Measurements from ENCODE around the gene CLTRN.

Gene CLTRN

DNA sequence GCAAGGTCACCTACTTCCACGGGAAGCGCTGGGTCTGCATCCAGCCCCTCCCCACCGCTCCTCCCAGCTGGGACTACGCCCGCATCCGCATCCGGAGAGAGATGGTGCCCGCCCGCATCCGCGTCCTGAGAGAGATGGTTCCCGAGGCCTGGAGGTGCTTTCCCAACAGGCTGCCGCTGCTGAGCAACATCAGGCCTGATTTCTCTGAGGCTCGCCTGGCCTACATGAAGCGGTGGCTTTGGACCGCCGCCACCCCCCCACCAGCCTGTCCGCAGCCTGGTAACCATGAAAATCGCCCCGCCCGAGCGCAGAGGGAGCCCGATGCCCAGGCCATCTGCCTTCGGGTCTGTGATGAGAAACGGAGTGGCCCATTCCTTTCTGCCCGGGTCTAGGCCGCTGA is 18.1 kb downstream of the CLTRN start:
- DNase-seq = no peak

- DNase-seq = no peak
Measured at GRCh38 chrX:15646031-15646430, 18.6 kb downstream of the CLTRN start.

GRCh38 chrX:15645266-15645665 is 19.3 kb downstream of the CLTRN start:
- DNase-seq = no peak

- DNase-seq = no peak
Measured at GRCh38 chrX:15644560-15644872, 20.1 kb downstream of the CLTRN start.

- no peak for DNase-seq
Measured at GRCh38 chrX:15643786-15644559, 20.6 kb downstream of the CLTRN start.

- no peak for DNase-seq
Measured at GRCh38 chrX:15631637-15632036, 33.0 kb downstream of the CLTRN start.

DNA sequence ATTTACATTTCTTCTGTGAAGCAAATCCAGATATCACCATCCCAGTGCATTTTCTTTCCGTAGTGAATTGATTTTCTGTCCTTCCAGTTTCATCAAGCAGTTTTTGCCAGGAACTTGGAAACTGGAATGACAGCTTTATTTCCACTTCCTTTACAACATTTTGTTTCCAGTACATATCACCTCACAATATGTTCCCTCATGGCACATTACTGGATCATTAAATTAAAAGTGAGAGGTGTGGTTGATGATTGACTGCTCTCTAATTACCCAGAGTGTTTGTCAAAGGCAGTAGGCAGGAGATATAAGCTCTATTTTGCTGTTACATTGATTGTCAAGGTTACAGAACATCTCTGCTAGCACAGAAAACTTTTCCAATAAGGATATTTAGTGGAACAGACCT is 41.6 kb downstream of the CLTRN start:
- DNase-seq = no peak

- no peak for DNase-seq
Measured at GRCh38 chrX:15619053-15619755, 45.4 kb downstream of the CLTRN start.

DNA sequence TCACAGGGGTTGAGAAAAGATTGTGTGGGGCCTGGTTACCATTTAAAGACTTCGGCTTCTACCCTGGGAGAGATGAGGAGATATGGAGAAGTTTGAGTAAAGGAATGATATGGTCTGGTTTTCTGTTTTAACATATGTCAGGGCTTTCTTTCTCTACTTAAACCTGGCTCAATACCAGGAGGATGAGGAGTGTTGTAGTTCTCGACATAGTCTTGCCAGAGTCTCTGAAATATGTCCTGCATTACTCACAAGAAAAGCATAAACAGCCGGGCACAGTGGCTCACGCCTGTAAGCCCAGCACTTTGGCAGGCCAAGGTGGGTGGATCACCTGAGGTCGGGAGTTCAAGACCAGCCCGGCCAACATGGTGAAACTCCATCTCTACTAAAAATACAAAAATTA is 47.5 kb downstream of the CLTRN start:
- DNase-seq = no peak

GRCh38 chrX:15616531-15616930 is 48.1 kb downstream of the CLTRN start:
- no peak for DNase-seq

DNA sequence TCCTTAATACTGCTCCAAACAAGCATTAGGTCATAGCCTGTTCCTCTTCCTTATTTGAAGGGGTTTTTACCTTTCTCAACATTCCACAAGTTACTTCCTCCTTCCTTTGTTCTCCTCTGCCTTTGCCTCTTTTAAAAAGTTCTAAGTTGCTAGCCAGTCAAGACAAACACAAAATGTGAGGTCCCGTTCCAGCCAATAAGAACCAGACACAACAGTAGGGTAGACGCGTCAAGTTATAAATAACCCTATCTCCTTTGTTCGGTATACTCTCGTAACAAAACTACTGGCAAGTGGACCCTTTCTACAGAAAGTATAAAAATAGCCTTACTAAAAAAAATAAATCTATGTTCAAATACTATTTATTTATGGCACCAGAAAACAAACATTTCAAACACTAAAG is 57.5 kb downstream of the CLTRN start:
- no peak for DNase-seq

DNA sequence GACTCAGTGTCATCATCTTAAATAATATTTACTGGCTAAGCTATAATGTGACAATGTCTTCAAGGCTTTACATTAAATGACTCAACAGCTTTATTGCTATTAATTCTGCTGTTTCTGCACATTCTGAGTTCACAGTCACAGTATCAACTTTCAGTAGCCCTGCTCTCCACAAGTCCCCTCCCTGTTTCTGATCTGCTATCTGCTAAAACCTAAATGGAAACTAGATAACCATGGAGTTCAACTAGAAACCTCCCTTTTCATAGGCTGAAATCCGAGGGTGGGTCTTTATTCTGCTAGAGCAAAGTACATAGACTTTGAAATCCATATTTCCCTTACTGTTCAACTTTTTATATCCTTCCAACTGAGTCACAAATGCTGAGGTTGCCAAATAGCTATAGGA is 58.5 kb downstream of the CLTRN start:
- DNase-seq = no peak

- DNase-seq = no peak
Measured at GRCh38 chrX:15605226-15605625, 59.4 kb downstream of the CLTRN start.

DNA sequence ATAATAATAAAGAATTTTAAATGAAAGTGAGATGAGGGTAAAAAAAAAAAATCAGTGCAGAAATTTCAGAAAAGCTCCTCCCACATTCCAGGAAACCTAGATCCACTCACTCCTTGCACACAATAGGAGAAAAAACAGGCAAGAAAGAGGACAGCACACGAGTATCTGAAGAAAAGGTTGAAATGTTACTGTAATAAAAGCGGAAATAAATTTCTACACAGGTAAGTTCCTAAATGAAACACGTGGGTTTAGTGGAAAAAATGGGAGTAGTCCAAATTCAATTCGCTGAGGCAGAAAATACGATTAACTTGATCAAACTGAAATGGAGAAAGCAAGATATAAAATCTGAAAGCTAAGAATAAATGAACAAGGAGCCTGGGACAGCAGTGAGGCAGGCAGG is 61.8 kb downstream of the CLTRN start:
- DNase-seq = no peak

DNA sequence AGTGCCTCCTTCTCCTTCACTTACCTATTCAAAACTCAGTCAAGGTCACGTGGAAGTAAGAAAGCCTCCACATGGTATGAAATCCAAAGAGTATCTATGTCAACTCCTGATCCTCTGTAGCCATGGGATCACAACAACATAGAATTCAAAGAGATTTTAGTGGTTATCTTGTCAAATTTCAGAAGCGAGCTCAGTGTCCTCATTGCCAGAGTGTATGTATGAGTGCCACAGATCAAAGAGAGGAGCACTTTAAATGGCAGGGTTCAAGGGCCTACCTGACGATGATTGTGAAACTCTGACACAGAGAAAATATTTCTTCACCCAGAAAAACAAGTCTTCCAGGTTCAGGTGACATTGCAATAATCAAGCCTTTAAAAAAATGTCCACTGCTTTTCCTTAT is 62.7 kb downstream of the CLTRN start:
- no peak for DNase-seq

DNA sequence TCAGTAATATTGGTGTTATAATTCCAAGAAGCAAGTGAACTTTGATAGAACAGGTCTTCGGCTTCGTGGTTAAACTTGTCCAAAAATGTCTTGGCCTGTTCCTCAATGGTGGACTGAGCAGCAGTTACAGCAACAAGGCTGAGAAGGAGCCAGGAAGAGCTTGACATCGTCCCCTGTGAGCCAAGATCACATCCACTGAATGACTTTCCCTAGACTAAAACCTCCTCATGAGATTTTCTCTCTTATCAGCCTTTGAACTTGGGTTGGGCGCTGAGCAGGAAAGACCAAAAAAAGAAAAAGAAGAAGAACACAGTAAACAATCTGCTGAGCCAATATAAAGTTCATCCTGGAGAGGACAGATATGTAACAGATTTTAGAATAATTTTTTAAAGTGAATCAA is 63.9 kb downstream of the CLTRN start, which contains the start of gene ACE2:
ACE2 (minus strand) TSS at position 216 of the 400 bp plus-strand sequence; CDS start at position 167, 49 bp downstream.
- no peak for DNase-seq

DNA sequence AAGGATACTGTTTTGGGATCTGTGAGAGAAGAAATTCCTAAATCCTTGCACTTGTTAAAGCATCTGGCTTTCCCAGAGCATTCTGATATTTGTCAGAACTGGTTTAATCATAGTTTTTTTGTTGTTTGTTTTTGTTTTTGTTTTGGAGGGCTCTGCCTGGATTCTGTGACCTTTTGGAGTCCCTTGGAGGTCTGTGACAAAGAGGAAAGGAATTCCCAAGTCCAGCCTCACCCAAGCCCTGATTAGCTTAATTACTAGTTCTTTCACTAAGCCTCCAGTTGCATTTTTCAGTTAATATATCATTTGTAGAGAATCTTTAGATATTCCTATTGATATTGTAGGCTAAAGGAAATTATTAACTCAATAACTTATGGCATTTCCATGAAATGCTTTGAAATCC is 64.6 kb downstream of the CLTRN start:
- no peak for DNase-seq

DNA sequence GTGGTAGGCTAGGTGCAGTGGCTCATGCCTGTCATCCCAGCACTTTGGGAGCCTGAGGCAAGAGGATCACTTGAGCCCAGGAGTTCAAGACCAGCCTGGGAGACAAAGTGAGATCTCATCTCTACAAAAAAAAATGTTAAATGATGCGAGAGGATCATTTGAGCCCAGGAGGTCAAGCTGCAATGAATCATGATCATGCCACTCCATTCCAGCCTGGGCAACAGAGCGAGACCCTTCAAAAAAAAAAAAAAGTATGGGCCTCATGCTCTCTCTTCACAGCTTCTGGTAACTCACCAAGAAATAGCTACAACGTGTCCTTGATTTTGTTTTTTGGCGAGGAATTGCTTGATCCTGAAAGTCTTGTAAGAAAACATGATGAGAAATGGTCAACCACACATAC is 65.1 kb downstream of the CLTRN start:
- DNase-seq = no peak

- no peak for DNase-seq
Measured at GRCh38 chrX:15598026-15598425, 66.6 kb downstream of the CLTRN start.

- no peak for DNase-seq
Measured at GRCh38 chrX:15594371-15594770, 70.2 kb downstream of the CLTRN start.

GRCh38 chrX:15579778-15580747 is 84.5 kb downstream of the CLTRN start:
- DNase-seq = no peak
